HS-27A (cell line): Measurements from ENCODE around the gene MTMR11.
A peak's percentile ranks its signal among the peaks of the same experiment; 100 is the strongest.
"Not testable (repeated sequence)": the region's sequence is repeated elsewhere in the genome, so short reads cannot be mapped to it uniquely, and the experiment has no call there.

Source experiments
- DNase-seq: peaks from one replicate; pipeline ENCODE4 v3.0.0-alpha.2; 2012; ENCODE audit warnings: low read depth, missing footprints

MTMR11 gene, protein sequence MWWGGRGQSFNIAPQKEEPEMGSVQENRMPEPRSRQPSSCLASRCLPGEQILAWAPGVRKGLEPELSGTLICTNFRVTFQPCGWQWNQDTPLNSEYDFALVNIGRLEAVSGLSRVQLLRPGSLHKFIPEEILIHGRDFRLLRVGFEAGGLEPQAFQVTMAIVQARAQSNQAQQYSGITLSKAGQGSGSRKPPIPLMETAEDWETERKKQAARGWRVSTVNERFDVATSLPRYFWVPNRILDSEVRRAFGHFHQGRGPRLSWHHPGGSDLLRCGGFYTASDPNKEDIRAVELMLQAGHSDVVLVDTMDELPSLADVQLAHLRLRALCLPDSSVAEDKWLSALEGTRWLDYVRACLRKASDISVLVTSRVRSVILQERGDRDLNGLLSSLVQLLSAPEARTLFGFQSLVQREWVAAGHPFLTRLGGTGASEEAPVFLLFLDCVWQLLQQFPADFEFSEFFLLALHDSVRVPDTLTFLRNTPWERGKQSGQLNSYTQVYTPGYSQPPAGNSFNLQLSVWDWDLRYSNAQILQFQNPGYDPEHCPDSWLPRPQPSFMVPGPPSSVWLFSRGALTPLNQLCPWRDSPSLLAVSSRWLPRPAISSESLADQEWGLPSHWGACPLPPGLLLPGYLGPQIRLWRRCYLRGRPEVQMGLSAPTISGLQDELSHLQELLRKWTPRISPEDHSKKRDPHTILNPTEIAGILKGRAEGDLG

DNA sequence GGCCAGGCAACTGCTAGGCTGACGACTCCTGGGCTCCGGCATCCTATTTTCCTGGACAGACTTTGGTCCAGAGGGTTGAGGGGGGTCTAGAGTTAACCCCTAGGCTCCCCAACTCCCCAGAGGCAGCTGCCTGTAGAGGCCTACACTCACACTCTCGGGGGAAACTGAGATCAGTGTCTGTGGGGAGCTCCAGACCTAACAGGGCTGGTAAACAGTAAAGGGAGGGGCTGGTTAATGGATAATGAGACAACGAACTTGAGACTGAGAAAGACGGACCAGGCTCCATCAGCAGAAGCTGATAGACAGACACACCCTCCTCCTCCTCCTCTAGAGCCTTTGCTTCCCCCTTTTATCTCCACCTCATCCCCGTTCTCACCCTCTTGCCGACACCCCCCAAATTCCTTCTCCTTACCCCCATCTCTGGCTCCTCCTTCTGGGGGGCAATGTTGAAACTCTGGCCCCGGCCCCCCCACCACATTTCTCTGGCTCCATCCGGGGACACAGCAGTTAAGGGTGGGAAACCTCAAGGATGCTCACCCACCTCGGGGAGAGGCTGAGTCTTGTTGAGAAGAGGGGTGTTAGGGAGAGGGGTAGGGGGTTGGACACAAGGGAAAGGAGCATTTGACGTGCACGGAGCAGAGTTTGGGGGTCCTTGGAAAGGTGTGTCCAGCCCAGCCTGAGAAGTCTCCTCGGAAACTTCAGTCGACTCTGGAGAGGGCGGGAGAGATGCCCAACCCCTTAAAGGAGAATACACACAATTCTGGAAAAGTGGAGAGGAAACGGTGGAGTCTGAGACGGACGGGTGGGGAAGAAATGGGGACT is at the start of gene MTMR11:
MTMR11 (minus strand) TSS at position 710 of the 822 bp plus-strand sequence; CDS start at position 478, 232 bp downstream.
- no peak for DNase-seq

DNA sequence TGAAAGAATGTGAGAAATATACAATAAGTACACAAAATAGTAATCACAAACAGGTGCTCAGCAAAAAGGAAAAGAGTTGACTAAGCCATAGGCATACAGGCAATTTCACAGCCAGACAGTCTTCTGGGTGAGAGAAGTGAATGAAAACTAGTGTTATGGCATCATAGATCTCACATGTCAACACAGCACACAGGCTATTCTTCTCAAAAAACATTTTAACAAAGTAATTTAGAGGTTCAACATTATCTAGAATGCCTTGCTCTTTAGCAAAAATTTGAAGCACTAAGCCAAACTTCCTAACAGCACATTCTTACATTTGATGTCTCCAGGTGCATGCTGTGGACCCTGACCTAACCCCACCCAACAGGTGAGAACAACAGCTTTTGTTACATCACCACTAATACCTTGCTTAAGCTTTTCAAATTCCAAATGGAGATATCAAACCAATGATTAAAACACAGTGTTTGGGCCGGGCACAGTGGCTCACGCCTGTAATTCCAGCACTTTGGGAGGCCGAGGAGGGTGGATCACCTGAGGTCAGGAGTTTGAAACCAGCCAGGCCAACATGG is 43.4 kb upstream of the MTMR11 start:
- DNase-seq = no peak

DNA sequence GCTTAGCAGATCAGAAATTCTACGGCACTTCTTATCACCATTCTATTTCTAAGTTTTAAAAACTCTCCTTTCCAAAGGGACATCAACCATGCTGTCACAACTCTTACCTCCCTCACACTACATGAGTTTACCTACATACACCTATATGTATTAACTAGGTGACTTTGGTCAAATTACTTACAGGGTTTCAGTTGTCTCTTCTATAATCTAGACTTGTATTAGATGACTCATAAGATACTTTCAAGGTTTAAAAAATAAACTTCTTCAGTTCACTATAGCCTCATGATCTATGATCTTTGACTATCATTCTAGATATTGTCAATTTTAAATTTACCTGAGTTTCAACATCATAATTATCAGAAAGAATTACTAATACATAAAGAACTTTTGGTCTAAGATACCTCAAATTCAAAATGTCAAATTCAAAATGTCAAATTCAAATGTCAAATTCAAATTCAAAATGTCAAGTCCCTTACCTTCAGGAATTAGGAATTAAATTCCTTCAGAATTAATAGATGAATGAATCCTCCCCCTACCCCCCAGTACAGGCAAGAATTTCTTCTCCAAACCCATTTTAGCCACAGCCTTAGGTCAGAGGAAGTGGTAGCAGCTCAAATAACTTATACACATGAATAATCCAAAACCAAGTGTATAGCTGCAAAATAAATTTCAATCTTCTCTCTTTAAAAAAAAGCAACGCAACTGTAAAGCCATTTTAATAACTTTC is 42.7 kb upstream of the MTMR11 start:
- no peak for DNase-seq

DNA sequence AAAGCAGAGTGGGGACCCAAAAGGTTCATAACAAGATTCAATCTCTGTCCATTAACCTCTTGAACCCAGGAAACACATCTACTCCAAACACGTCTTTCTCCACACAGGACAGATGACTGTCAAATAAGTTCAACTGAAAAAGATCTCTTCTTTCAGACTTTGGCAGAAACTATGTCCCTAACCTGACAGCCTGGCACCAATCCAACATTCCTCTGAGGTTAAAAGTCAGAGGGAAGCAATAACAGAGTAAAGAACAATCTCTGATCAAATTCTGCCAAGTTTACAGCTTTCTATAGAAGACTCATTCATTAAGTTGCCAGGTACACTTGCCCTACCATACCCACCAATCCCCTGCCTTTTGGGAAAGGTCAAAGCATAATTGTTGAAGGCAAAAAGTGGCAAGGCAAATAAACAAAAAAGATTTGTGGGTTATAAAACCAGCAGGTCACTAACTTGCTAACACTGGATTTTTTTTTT is 41.9 kb upstream of the MTMR11 start:
- no peak for DNase-seq

DNA sequence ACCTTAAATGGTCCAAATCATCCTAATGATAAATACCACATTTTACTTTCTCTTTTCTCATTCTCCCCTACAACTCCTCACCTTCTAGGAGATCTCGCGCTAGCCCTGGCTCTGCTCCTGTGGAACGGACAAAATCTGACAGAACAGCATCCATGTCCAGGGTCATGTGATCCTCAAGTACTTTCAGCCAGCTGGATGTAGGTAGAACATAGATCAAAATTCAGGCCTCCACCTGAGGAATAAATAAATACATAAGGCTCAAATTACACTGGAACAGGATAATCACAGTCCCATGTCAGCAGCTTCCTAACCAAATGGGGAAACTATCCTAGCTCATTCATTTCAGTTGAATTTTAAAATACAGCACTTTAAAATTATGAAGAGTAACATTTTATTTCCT is 40.7 kb upstream of the MTMR11 start:
- DNase-seq = no peak

DNA sequence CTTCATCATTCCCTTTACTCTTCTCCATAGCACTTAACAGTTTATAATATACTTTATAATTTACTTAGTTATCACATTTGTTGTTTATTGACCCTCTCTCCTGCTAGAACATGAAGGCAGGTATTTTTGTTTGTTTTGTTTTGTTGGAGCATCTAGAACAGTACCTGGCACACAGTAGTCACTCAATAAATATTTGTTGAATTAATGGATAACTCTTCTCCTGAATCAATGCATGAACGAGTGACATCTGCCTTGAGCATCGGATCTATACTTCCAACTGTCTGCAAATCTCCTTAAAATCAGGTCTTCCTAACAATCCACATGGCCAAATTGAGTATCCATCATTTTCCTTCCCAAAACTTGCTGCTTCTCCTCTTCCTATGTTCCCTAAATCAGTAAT is 35.9 kb upstream of the MTMR11 start:
- no peak for DNase-seq

DNA sequence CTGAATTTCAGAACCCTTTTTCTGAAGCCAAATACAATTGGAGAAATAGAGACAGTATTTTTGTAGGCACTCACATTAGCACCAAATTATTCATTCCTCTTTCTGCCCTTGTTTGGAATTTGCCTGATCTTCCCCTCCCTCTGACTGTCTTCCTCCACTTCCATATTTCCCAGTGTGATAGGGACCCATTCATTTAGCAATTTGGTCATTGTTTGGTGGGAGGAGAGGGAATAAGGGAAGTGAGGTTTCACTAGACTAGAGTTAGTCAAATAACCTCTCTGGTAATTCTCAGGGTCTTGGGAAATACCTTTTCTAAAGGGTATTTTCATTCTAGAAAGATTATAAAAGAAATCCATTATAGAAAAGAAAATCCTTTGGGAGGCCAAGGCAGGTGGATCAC is 31.0 kb upstream of the MTMR11 start:
- DNase-seq = no peak

DNA sequence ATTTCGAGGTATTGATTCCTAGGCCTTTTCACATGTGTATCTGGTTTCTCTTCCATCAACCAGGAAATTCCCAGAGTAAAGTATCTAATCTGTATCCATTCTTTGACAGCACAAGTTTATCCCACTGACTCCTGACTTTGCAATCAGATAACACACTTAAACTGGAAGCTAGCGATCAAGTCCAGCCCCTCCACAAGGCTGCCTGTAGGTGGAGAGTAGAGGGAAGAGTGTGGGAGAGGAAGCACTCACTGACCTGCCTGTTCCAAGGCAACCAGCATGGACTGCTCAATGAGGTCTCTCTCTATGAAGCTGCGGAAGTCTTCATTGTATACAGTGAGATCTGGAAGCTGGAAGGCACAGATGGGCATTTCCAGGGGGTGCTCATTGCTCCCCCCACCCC is 30.4 kb upstream of the MTMR11 start:
- no peak for DNase-seq

DNA sequence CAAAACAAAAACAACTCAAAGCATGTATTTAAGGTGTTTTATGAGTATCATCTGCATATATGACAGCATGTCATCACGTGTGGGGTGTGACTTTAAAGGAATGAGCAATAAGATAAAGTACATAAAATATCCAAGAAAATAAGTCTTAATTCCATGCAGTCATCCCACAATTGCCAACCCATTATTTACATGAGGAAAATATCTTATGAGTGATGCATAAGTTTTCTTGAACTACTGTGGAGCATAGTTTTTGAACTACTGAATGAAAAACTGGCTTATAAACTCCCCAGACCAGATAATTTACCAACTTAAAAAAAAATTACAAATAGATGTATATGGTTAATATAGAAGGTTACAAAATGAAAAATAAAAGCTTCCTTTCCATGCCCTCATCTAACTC is 29.7 kb upstream of the MTMR11 start:
- DNase-seq = no peak

DNA sequence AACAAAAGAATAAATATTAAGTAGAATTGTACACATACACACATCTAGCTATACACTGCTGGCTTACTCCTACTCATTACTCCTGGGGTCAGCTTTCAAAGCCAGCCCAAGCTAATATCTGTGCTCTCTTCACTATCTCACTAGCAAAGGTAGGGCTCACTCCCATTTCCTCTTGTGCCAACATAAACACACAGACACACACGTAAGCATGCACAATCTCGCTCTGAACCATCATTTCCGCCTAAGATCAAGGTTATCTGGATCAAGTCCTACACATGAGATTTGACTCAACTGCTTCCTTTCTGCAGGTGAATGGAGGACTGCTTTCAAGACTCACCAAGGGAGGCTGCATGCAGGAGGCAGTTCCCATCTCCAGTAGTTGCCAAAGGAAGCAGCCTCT is 28.8 kb upstream of the MTMR11 start:
- no peak for DNase-seq

DNA sequence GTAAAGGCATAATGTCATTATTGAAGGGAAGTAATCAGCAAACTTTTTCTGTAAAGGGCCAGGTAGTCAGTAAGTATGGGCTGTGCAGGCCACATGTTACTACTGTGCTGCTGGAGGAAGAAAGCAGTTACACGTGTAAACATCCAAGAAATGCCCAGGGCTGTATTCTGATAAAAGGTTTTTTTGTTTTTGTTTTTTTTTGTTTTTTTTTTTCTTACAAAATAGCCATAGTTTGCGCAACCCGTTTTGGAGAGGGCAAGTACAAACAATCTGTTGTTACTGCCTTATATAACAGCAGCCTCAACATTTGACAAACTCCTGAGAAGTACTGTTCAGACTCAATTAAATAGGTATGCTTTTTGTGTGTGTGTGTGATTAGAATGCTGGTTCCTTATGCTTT is 26.7 kb upstream of the MTMR11 start:
- no peak for DNase-seq

DNA sequence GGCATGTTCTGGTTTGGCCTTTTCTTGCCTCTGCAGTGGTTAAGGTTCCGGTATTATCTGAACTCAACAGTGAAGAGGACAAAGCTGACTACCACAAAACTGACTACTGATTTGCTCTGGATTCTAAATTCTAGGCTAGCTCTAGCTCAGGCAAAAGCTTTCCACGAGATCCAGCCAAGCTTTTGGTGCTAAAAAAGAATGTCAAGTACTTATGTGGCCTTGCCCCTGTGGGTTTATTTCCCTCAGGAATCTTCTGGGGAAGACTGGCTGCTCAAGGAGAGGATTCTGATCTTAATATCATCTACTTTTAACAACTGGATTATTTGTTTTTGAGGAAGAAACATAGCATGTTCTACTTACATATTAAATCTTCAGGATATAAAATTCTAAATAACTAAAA is 26.1 kb upstream of the MTMR11 start:
- no peak for DNase-seq

DNA sequence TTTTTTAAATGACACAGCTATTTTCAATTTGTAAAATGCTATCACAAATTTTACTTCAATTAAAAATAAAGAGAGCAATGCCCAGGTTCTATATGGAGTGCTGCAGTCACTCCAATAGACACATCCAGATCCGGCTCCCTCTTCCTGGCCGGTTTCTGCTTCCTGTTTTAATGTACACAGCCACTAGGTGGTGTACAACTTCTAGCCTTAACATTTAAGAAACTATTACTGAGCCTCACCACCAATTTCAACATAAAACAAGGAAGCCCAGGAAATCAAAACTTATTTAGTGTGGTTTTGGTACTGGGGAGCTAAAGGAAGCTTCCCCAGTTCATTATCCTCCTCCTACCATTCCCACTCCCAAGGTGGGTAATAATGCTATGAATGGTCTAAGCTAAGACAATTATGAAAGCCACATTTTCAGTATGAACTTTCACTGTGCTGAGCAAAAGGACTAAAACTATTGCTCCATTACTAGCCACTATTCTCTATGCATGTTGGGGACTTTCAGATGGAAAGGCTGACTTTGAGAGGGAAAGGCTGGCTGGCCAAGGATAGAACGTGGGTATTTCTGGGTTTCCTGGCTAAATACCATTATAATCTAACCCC is 25.5 kb upstream of the MTMR11 start:
- peak; percentile 35 for DNase-seq

DNA sequence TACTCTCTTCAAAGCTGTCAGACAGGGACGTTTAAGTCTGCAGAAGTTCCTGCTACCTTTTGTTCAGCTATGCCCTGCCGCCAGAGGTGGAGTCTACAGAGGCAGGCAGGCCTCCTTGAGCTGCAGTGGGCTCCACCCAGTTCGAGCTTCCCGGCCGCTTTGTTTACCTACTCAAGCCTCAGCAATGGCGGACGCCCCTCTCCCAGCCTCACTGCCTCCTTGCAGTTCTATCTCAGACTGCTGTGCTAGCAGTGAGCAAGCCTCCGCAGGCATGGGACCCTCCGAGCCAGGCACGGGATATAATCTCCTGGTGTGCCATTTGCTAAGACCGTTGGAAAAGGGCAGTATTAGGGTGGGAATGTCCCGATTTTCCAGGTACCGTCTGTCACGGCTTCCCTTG is 20.9 kb upstream of the MTMR11 start:
- not testable (repeated sequence) for DNase-seq

DNA sequence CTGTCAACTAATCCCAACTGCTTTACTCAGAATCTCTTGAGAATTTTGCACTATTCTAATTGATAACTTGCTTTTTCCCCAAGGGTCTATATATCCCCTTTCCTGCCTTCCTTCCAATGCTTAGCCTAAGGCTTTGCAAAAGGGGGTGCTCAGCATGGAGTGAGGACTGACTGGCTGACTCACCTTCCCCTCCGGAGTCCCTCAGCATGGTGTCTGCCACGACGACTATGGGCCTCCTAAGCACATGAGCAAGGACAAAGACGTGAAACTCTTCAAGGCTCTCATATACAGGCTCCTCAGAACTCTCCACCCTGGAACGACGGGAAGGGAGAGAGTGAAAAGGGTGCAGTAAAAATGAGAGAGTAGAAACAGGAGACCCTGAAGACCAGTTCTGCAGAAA is 13.2 kb upstream of the MTMR11 start:
- DNase-seq = no peak

DNA sequence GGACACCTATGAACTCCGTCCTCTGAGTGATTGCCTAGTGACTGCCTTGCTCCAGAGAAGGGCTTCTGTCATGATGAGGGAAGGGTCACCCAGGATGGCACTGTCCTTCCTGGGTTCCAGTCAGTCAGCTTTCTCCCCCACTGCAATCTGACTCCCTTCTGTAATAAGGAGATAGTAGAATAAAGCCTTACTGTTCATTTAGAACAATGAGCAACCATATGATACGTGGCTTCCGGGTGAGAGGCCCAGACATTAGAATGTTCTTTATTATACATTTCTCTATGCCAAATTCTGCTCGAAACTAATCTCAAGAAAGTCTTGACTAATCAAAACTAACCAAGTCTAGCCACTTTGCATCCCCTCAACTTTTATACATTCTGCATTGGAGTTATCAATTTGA is 8.5 kb upstream of the MTMR11 start:
- no peak for DNase-seq

DNA sequence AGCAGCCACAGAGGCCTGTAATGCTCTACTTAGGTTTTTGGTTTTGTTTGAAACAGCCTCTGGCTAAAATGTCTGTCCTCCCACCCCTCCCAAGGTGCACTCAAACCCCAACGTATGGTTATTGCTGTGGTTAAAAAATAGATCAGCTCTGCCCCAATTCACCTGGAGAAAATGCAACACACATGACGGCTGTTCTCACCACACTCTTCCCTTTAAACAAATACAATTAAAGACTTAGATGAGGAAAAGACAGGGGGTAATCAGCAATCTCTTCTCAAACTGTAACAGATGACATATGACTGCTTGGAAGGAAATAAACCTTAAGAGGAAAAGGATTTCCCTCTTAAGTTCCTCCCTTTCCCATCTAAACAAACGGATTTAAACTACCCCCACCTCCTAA is 6.2 kb upstream of the MTMR11 start:
- DNase-seq = no peak

DNA sequence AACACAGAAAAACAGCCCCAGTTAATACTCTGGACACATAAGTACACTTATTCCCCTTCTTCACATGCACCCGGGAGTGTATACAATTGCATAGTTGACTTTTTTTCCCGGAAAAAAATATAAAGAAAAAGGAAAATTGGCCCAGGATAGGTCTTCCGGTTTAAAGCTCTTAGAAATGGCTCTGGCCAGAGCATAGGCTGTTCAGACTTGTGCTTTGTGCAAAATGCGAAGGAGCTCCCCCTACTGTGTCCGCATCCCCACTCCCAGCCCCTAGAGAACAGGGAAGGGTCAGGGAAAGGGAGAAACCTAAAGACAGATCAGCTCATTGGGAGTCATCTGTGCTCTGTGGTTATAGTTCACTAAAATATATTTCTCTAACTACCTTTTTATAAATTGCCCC is 5.5 kb upstream of the MTMR11 start:
- DNase-seq = no peak

DNA sequence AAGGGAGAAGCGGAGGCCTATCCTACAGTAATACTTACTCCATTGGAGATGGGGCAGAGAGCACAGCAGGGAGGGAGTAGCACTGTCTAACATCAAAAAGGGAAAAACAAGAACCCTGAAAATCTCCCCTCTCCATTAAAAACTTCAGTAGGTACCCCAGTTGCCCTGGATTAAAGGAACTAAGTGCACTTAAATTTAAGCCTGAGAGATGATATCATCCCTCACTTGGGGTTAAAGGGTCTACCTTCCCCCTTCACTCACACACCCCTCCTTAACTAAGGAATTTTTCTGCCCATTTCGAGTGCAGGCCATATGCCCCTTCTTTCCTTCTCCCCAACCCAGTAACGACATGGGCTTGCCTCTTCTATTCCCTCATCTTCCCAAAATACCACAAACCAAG is 3.7 kb upstream of the MTMR11 start:
- DNase-seq = no peak

DNA sequence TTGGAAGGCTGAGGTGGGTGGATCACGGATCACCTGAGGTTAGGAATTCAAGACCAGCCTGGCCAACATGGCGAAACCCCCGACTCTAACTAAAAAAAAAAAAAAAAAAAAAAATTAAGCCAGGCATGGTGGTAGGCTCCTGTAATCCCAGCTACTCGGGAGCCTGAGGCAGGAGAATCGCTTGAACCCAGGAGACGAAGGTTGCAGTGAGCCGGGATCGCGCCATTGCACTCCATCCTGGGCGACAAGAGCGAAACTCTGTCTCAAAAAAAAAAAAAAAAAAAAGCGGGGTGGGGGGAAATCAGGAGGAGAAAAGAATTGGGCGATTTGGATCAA is 2.0 kb upstream of the MTMR11 start:
- not testable (repeated sequence) for DNase-seq

DNA sequence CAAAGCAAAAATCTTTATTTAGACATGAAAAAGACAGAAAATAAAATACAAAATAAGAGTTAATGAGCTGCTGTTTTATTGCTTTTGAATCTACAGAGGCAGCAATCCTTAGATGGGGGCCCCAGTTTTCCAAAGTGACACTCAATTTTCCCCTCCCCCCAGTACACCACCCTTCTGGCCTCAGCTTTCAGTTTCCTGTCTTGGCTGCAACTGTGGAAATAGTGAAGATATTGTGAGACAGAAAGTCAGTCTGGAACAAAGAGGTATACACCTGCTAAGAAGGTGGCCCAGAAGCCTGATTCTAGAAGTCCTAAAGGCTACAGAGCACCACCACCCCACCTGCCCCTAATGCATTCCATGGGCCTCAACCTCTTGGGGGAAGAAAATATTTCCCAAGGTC is 1.1 kb upstream of the MTMR11 start:
- DNase-seq = no peak
